Measurements from ENCODE around the gene CPEB1. TPM values are rescaled to one million over a fixed set of nuclear protein-coding genes. Genes with fewer than 3 reads are reported as not detected.

CPEB1 gene
- total and polyA plus RNA-seq, 2 of the 13 experiments (the other 11 are each of a cell fraction or from before 2014, with no cell fraction given) = 0.03 to 0.07 TPM

DNA sequence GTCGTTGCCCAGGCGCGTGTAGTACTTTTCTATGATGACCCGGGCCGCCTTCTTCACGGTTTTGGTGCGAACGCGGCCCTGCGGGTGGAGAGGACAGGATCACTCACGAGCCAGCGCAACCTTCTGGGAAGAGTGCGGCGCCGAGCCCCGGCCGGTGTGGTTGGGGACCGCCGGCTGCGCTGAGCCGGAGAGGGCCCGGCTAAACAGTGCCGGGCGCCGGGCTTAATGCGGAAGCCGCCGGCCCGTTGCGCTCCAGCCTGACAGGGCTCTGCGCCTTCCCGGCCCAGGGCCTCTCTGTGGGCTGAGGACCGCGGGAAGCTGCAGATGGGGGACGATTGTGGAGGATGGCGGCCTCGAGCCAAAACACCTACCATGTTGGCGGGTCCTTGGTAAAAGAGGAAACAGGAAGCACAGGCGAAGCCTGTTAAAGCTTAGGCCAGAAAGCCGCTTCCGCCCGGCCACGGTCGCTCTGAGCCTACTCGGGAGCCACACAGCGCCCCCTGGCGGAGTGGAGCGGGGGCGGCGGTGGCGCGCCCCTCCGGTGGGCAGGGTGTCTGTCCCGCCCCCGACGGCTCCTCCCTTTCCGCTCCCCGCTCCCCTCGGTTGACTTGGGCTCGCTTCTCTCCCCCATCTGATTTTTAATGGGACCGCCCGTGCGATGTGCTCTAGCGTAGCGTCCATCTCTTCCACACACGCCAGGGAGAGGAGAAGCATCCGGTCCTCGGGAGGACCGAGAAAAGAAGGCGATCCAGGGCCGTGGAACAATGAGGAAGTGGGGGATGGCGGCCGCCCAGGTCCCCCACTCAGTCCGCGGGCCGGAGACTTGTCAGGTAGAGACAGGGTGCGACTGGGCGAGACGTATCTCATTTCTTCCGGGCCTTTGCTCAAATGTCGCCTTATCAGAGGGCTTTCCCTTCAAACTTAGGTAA, 106.8 kb downstream of the CPEB1 start, which contains the start of gene RPS17 (continued):
- TF ChIP-seq, protein P1, sequence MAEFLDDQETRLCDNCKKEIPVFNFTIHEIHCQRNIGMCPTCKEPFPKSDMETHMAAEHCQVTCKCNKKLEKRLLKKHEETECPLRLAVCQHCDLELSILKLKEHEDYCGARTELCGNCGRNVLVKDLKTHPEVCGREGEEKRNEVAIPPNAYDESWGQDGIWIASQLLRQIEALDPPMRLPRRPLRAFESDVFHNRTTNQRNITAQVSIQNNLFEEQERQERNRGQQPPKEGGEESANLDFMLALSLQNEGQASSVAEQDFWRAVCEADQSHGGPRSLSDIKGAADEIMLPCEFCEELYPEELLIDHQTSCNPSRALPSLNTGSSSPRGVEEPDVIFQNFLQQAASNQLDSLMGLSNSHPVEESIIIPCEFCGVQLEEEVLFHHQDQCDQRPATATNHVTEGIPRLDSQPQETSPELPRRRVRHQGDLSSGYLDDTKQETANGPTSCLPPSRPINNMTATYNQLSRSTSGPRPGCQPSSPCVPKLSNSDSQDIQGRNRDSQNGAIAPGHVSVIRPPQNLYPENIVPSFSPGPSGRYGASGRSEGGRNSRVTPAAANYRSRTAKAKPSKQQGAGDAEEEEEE (CRISPR knock-in tag; IDR thresholded peaks at IDR 0.05; ENCODE audit: borderline replicate concordance) = no peak; the same call in 1 of the 2 replicates
- TF ChIP-seq, protein P2, sequence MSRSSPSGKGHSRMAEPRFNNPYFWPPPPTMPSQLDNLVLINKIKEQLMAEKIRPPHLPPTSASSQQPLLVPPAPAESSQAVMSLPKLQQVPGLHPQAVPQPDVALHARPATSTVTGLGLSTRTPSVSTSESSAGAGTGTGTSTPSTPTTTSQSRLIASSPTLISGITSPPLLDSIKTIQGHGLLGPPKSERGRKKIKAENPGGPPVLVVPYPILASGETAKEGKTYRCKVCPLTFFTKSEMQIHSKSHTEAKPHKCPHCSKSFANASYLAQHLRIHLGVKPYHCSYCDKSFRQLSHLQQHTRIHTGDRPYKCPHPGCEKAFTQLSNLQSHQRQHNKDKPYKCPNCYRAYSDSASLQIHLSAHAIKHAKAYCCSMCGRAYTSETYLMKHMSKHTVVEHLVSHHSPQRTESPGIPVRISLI (CRISPR knock-in tag; IDR thresholded peaks at IDR 0.05; ENCODE audit: borderline replicate concordance) = no peak
- 0 out of 2 replicates have a peak, but pooled peaks have one; percentile 10 for TF ChIP-seq ZNF644 (CRISPR knock-in tag; IDR thresholded peaks at IDR 0.05; ENCODE audit: low read depth)
- TF ChIP-seq FOXK2 (IDR thresholded peaks at IDR 0.05) = peak; percentile 44
- TF ChIP-seq, protein P3, sequence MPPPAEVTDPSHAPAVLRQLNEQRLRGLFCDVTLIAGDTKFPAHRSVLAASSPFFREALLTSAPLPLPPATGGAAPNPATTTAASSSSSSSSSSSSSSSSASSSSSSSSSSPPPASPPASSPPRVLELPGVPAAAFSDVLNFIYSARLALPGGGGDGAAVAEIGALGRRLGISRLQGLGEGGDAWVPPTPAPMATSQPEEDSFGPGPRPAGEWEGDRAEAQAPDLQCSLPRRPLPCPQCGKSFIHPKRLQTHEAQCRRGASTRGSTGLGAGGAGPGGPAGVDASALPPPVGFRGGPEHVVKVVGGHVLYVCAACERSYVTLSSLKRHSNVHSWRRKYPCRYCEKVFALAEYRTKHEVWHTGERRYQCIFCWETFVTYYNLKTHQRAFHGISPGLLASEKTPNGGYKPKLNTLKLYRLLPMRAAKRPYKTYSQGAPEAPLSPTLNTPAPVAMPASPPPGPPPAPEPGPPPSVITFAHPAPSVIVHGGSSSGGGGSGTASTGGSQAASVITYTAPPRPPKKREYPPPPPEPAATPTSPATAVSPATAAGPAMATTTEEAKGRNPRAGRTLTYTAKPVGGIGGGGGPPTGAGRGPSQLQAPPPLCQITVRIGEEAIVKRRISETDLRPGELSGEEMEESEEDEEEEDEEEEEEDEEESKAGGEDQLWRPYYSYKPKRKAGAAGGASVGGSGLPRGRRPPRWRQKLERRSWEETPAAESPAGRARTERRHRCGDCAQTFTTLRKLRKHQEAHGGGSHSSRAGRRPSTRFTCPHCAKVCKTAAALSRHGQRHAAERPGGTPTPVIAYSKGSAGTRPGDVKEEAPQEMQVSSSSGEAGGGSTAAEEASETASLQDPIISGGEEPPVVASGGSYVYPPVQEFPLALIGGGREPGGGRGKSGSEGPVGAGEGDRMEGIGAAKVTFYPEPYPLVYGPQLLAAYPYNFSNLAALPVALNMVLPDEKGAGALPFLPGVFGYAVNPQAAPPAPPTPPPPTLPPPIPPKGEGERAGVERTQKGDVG (CRISPR knock-in tag; IDR thresholded peaks at IDR 0.05; ENCODE audit: borderline replicate concordance) = no peak
- TF ChIP-seq, protein P4, sequence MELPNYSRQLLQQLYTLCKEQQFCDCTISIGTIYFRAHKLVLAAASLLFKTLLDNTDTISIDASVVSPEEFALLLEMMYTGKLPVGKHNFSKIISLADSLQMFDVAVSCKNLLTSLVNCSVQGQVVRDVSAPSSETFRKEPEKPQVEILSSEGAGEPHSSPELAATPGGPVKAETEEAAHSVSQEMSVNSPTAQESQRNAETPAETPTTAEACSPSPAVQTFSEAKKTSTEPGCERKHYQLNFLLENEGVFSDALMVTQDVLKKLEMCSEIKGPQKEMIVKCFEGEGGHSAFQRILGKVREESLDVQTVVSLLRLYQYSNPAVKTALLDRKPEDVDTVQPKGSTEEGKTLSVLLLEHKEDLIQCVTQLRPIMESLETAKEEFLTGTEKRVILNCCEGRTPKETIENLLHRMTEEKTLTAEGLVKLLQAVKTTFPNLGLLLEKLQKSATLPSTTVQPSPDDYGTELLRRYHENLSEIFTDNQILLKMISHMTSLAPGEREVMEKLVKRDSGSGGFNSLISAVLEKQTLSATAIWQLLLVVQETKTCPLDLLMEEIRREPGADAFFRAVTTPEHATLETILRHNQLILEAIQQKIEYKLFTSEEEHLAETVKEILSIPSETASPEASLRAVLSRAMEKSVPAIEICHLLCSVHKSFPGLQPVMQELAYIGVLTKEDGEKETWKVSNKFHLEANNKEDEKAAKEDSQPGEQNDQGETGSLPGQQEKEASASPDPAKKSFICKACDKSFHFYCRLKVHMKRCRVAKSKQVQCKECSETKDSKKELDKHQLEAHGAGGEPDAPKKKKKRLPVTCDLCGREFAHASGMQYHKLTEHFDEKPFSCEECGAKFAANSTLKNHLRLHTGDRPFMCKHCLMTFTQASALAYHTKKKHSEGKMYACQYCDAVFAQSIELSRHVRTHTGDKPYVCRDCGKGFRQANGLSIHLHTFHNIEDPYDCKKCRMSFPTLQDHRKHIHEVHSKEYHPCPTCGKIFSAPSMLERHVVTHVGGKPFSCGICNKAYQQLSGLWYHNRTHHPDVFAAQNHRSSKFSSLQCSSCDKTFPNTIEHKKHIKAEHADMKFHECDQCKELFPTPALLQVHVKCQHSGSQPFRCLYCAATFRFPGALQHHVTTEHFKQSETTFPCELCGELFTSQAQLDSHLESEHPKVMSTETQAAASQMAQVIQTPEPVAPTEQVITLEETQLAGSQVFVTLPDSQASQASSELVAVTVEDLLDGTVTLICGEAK (IDR thresholded peaks at IDR 0.05) = no peak
- TF ChIP-seq, protein P4 (CRISPR knock-in tag; IDR thresholded peaks at IDR 0.05) = peak; percentile 79
- no peak for TF ChIP-seq NFRKB (IDR thresholded peaks at IDR 0.05)

Data from HepG2 (cell line).